ENCODE data around the gene METTL2A.

DNA sequence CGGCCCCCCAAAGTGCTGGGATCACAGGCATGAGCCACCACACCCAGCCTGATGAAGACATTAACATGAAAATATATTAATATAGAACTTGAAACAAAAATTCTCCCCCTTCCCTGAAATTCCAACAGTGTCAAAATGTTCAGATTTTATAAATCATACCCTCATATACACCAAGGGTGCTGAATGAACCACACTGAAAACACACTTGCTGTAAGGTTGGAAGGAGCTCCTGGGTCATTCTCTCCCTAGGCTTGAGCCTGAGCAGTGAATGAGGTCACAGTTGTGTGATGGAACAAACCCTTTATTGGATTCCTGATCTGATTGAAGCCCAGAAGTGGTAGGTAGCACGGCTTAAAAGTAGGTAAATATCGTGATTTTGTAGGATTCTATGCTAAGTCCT, 43.4 kb upstream of the METTL2A start, which contains the start of gene EFCAB3:
- TF ChIP-seq POLR2A (IDR thresholded peaks at IDR 0.05; ENCODE audit: low read depth) (no peak), EP300 (IDR thresholded peaks at IDR 0.05) (no peak), POLR2AphosphoS5 (IDR thresholded peaks at IDR 0.05) (no peak)
- TF ChIP-seq, protein P1, sequence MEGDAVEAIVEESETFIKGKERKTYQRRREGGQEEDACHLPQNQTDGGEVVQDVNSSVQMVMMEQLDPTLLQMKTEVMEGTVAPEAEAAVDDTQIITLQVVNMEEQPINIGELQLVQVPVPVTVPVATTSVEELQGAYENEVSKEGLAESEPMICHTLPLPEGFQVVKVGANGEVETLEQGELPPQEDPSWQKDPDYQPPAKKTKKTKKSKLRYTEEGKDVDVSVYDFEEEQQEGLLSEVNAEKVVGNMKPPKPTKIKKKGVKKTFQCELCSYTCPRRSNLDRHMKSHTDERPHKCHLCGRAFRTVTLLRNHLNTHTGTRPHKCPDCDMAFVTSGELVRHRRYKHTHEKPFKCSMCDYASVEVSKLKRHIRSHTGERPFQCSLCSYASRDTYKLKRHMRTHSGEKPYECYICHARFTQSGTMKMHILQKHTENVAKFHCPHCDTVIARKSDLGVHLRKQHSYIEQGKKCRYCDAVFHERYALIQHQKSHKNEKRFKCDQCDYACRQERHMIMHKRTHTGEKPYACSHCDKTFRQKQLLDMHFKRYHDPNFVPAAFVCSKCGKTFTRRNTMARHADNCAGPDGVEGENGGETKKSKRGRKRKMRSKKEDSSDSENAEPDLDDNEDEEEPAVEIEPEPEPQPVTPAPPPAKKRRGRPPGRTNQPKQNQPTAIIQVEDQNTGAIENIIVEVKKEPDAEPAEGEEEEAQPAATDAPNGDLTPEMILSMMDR (IDR thresholded peaks at IDR 0.05), result no peak

Measured in esophagus muscularis mucosa (tissue), 4 donors.